ENCODE data around the gene PHF12.
"Not testable (repeated sequence)": the region's sequence is repeated elsewhere in the genome, so short reads cannot be mapped to it uniquely, and the experiment has no call there.

Gene PHF12

DNA sequence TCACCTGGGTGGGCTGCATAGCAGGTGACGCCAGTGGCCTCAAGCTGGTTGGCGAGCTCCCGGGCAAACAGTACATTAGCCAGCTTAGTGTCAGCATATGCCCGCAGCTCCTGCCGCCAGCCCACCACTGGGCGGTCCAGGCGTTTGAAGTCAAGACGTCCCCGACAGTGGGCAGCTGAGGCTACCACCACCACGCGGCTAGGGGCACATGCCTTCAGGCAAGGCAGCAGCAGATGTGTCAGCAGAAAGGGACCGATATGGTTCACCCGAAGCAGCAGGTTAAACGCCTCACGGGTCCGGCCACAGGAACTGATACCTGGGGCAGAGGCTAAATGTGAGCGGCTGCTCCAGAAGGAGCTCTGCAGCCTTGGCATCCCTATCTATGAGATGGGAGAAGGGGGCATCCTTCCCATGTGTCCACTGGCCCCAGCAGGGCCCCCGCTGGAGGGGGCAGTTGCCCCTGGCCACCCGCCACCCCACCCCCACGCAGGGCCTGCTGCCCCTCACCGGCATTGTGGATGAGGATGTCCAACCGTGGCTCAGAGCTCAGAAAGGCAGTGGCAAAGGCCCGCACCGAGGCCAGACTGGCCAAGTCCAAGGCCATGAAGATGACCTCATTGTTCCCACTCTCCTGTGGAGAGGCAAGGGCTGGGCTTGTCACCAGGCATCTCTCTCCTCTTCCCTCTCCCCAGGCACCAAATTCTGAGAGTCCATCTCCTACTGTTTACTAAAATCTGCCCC is 50.2 kb downstream of the PHF12 start:
- DNase-seq = no peak

DNA sequence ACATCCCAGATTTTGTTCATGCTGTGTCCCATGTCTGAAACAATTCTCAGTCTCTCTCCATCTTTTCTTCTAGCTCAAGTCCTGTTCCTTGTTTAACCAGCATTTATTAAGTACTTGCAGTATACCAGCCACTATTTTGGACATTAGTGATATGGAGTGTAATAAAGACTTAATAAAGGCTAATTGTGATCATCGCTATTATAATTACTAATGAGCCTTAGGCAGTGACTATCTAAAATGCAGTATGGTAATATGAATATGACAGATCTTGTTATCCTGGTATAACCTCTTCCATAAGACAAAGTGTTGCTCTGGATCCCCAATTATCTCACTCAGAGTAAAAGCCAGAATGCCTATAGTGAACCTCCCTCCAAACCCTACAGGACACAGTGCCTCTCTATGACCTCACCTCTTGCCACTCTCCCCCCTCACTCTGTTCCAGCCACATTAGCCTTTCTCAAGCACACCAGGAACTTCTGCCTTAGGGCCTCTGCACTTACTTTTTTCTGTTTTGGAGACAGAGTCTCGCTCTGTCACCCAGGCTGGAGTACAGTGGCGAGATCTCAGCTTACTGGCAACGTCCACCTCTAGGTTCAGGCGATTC is 52.0 kb downstream of the PHF12 start:
- no peak for DNase-seq

DNA sequence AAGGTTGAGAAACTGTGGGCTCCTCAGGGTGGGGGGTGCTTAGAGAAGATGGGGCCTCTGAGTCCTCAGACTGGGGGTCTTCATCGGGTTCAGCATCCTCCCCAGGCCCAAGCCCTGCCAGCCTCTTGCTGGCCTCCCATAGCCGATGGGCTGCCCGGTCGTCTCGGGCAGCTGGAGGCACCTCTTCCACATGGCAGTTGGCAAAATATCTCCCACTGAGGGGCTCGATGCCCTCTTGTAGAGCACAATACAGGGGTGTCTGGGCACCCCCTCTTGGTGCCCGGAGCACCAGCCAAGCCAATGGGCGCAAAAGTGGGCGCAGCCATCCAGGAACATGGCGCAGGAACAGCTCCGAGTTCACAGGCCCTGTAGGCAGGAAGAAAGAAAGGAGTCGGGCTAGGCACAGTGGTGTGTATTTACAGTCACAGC is 52.8 kb downstream of the PHF12 start:
- no peak for DNase-seq

GRCh38 chr17:28897769-28898526 is 53.4 kb downstream of the PHF12 start:
- DNase-seq = no peak

DNA sequence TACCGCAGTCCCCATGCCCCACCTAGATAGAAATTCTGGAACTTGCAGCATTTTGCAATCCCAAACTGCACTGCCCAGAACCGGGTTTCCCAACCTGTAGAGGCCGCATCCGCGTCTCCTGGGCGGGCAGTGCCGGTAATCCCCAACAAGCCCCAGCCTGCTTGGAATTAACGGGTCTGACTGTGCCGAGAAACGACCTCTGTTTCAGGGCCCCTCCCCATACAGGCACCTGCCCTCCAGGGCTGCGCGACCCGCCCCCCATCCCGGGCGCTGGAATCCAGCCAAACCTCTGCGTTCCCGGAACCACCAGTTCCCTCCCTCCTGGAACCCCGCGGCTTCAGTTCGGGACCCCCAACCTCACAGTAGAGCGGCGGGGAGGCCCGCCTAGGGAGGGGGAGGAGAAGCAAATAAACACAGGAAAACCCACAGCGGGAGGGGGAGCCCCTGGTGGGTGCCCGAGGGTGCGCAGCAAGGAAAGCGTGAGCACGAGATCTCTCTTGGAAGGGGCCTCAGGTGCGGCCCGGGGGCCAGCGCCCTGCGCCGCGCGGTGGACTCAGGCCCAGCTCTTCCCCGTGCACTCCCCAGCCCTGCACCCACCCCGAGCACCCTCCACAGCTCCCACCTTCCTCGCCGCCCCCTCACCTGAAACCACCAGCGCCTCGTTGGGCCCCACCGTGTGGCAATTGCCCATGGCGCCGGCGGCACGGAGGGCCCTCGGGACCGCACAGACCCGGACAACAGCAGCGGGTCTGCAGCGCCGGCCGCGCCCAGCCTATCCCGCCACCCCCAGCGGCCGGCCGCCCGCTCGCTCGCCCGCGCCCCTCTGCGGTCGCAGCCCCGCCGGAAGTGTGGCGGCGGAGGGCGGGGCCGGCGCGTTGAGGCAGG is 54.2 kb downstream of the PHF12 start, which contains the start of gene FLOT2:
Gene FLOT2 (minus strand): TSS at position 850 of the 885 bp plus-strand sequence. CDS start 159 bp downstream, at position 691.
- DNase-seq = peak in 1 of 2 donors; percentile 64

DNA sequence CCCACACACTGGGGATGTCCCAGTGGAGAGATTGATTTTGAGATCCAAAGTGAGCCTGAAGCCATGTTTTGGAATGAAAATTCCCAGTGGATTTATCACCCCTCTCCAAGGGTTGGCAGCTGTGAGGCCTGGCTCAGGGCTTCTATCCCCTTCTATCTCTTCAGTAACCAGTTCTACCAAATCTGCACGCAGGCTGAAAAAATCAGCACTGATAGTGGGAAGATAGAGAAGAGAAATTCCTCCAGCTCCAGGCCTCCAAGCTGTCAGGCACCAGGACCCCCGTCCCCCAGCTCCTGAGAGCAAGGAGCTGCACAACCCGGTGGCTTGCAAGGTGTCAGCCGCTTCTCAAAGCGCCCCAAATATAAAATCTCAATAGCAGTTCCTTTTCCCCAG is 54.8 kb downstream of the PHF12 start:
- DNase-seq = no peak

- no peak for DNase-seq
These were observed 55.4 kb downstream of the PHF12 start for GRCh38 chr17:28895794-28896447.

DNA sequence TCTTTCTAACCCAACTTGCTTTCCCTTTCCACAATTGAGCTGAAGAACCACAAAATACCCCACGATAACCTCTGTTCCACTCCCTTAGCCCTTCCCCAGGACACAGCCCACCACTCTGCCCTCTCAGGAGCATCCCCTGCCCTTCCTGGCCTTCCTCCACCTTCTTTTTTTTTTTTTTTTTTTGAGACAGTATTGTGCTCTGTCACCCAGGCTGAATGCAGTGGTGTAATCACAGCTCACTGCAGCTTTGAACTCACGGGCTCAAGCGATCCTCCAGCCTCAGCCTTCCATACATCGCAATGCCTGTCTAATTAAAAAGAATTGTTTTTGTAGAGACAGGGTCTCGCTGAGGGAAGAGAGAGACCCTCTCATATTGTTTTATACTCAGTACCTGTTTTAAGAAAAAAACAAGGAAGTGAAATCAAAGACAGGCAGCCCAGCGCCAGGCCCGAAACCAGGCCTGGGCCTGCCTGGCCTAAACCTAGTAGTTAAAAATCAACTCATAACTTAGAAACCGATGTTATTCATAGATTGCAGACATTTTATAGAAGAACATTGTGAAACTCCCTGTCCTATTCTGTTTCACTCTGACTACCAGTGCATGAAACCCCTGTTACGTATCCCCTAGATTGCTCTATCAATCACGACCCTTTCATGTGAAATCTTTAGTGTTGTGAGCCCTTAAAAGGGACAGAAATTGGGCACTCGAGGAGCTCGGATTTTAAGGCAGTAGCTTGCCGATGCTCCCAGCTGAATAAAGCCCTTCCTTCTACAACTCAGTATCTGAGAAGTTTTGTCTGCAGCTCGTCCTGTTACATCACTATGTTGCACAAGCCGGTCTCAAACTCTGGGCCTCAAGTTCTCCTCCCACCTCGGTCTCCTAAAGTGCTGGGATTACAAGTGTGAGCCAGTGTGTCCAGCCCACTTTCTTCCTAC is 57.8 kb downstream of the PHF12 start:
- DNase-seq = not testable (repeated sequence)

- DNase-seq = no peak
These were observed 59.3 kb downstream of the PHF12 start for GRCh38 chr17:28892024-28892423.

DNA sequence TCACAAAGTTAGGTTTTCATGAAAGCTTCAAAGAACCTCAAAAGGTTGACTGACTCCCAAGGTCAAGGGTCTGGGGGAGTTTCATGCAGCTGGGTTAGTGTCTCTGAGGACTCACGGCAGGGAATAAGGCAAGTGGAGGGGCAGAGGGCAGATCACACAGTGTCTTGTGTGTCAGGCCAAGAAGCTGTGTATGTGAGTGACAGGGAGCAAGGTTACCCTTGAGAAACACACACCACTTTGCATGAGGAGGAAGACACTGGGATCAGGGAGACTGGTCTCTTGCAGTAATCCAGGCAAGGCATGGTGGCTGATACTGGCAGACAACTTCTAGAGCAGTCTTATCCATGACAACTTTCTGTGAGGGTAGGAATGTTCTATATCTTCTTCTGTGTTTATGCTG is 60.1 kb downstream of the PHF12 start:
- DNase-seq = no peak

DNA sequence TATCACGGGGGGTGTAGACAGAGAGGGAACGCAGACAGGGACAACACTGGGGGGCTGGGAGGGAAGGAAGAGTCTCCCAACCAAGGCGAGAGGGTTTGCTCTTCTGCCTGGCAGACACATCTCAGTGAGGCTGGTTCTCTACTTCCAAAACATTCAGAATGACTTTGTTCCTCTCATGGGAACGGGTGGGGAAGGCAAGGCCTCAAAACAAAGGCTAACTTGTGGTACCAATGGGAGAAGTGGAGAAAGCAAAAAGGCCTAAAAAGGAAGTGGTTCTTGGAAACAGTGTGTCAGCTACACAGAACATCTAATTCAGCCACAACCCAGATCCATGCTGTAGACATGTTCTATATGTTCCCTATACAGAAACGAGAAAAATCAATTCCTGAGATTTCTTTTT is 61.3 kb downstream of the PHF12 start:
- DNase-seq = no peak

- no peak for DNase-seq
These were observed 62.5 kb downstream of the PHF12 start for GRCh38 chr17:28888832-28889231.

DNA sequence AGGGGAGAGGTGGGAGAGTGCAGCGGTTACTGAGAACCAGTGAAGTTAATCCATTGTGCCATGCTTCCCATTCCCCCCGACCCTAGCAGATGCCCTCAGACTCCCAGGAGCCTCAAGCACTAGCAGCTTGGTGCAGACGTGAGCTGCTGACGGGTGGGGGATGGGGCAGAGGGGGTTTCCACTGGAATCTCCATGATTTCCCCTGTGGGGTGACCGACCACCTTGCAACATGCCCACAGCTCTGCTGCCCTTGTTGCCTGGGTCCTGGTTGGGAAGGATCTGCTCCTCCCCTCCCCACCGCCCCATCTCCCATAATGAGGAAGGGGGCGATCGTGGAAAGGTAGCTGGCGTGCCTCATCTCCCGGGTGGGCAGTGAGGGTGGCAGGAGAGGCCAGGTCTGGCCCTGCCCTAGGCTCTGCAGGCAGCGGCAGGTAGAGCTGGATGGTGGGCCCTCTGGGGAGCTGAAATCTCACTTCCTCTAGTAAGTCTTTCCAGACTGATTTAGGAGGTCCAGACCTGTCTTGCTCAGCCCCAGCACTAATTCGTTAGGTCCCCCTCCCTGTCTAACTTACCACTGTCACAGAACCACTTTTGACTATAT is 63.3 kb downstream of the PHF12 start:
- DNase-seq = no peak

DNA sequence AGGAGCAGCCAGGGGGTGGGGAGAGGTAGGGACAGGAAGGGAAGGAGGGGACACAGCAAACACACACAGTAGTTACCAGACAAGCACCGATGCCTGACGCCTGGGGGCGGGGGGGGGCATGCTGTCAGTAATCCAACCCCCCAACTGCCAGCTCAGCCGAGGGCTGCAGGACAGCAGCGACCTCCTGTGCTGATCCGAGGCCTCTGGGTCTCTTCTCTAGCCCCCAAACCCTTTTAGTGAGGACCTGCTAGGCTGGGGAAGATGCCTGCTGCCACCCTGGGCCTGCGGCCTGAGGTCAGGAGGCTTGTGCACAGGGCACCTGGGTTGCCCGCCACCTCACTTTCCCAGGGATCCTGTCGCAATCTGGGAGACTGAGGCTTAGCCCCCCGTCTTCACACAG is 65.4 kb downstream of the PHF12 start:
- DNase-seq = no peak

GRCh38 chr17:28885363-28885762 is 66.0 kb downstream of the PHF12 start:
- peak in 1 of 2 donors; percentile 12 for DNase-seq

DNA sequence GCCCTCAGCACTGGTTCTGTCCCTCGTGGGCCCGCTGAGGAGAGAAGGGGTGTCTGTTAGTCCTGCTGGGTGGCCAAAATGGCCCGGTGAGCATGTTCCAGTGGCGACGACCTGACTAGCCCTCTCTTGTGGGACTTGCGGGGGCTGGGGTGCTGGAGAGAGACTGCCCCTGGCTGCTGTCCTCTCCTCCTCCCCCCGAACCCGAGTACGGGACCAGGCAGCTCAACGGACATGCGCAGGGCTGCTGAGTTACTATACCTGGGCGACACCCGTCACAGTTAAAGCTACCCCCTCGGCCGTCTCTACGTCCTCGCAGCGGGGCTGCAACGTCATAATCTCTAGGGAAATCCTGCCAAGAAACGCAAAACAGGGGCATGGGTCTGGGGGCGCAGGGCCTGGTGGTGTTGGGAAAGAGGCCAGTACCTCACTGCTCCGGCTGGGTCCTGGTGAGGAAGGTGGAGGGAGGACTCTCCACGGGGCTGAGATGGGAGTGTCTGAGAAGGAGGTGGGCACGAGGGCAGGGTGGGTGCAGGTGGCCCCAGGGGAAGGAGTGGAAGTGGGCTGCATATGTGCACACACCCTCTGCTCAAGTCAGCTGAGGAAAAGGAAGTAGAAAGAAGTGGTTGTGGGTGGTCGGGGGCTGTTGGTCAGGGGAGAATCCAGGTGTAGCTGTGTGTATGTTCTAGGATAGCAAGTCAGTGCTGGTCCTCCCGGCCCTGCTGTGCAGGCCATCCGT is 67.2 kb downstream of the PHF12 start:
- DNase-seq = no peak

DNA sequence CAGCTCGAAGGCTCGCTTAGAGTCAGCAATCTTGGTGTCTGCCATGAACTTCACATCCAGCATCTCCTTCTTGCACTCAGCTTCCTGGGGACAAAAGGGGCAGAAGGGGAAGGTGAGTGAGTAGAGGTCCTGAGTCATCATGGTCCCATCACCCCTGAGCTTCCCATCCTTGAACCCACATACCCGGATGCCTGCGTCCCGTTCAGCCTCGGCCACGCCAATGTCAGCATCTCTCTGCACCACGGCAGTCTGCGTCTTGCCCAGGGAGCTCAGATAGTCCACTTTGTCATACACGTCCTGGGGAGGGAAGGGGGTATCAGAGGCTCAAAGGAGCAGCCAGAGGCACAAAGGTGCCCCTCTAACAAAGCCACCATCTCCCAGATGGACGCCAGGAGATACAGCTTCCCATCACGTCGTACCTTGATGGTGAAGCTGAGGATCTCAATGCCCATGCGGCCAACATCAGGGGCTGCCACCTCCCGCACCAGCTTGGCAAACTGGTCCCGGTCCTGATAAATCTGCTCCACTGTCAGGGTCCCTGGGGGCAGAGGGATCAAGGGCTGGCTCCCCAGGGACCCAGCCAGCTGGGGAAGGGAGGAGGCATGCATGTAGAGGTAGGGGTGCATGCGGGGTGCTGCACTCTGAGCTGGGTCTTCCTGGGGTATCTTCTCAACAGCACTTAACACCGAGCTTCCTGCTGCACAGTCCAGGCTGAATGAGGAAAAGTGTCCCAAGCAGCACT is 69.0 kb downstream of the PHF12 start:
- no peak for DNase-seq

- no peak for DNase-seq
These were observed 69.7 kb downstream of the PHF12 start for GRCh38 chr17:28881533-28882056.

DNA sequence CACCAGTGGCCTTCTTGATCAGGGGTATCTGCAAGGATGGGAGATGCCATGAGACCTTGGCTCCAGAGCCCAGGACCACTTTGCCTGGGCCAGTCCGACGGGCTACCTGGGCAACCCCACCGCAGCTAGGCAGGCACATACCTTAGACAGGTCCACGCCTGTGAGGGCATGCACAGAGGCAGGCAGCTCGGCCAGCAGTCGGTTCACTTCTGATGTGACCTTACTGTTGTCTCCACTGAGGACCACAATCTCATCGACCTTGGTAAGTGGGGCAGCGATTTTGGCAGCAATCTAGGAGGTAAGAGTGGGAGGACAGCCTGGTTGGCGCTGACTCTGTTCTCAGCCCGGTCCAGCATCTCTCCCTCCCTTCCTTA is 70.8 kb downstream of the PHF12 start:
- DNase-seq = no peak
